GM12873 (cell line): ENCODE results near the gene CSNK1A1L.

Source experiments
- TF ChIP-seq, protein P1 (sequence below): IDR thresholded peaks from 2 replicates; pipeline ENCODE4 v1.5.1; 2012; ENCODE audit warnings: low read depth, mild to moderate bottlenecking, moderate library complexity, low read length, control low read depth; ENCODE audit not compliant: insufficient read depth; ENCODE audit errors: missing control alignments

CSNK1A1L gene

DNA sequence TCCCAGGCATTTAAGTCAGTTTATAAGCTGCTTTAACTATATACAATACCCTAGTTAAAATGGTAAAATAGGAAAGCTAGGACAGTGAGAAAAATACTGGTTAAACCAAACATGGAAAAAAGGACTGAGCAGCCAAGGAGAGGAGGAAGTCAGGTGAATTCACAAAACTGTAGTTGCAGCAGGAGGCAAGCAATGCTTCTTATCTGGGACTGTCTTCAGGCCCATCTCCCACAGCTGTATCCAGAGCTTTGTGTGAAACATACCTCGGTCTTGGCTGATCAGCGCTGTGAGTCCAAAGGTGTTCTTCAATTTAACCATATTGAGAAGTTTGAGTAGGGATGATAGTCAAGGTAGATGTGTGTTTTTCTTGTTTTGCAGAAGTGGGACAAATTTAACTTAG is 30.3 kb downstream of the CSNK1A1L start:
- TF ChIP-seq, protein P1, sequence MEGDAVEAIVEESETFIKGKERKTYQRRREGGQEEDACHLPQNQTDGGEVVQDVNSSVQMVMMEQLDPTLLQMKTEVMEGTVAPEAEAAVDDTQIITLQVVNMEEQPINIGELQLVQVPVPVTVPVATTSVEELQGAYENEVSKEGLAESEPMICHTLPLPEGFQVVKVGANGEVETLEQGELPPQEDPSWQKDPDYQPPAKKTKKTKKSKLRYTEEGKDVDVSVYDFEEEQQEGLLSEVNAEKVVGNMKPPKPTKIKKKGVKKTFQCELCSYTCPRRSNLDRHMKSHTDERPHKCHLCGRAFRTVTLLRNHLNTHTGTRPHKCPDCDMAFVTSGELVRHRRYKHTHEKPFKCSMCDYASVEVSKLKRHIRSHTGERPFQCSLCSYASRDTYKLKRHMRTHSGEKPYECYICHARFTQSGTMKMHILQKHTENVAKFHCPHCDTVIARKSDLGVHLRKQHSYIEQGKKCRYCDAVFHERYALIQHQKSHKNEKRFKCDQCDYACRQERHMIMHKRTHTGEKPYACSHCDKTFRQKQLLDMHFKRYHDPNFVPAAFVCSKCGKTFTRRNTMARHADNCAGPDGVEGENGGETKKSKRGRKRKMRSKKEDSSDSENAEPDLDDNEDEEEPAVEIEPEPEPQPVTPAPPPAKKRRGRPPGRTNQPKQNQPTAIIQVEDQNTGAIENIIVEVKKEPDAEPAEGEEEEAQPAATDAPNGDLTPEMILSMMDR: no peak

DNA sequence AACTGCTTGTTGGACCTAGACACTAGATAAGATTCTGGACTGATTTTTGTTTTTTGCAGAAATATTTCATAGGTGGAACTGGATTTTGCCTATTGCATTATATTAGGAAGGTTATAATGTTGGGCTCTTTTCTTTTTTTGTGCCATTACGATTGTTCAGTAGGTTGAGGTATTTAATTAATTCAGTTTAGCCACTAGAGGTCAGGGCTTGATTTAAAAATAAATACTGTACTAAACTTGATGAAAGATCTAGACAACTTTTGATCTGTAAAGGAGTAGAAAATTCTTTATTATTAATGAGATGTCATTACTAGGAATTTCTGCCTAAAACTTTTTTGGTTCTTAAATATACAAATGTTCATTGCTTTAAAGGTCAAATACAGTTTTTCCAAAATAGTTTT is 30.8 kb downstream of the CSNK1A1L start:
- TF ChIP-seq, protein P1: no peak

DNA sequence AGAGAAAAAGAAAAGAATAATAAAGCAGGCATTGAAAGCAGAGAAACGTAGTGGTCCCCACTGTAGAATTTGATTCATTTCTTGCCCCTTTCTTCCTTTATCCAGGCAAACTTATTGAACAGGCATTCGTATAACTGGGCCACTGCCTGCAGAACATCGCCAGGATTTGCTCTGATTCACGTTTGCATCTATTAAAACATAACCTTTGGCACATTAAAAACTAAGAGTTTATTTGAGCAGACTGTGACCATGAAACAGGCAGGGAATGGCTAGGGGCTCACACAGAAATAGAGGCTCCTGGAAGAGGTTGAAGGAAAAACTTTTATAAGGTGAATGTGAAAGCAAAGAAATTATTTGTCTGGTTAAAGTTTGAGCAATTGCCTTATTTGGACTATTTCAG is 33.4 kb downstream of the CSNK1A1L start:
- TF ChIP-seq, protein P1: no peak

DNA sequence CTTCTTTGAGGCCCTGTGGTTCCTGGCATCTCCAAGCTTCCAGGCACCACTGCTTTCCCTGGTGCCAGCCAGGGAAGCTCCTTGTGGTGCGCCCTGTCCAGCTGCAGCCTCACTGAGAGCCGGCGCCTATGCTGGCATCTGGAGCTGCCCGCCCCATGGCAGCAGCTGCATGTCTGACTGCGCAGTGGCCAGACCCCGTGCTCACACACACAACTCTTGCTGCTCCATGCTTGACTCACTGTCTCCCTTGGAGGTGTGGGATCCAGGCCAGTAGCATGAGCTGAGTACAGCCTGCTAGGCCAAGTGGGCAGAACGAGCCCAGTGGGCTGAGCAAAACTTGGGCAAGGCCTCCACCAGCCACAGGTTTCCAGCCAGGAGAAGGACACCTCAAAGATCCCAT is 34.5 kb downstream of the CSNK1A1L start:
- TF ChIP-seq, protein P1: no peak

DNA sequence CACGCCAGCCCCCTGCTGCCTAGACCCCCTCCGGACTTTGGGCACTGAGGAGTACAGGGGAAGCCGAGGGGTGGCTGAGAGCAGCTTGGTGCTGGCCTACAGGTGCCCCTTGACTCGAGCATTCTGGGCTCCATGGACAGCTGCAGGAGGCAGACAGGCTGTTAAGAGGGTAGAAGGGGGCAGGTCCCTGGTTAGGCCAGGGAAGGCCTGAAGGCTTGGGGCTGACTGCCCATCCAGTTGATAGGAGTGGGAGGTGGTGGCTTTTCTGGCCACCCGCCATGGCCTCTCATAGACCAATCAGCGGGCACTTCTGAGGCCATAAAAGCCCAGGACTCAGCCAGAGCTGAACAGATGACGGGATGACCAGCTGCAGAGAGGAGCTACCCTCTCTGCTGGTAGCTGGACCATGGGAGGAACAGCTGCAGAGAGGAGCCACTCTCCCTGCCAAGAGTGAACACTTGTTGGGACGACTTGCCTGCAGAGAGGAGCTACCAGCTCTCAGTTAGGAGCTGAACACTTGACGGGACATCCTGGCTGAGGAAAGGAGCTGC is 35.2 kb downstream of the CSNK1A1L start:
- TF ChIP-seq, protein P1: no peak

DNA sequence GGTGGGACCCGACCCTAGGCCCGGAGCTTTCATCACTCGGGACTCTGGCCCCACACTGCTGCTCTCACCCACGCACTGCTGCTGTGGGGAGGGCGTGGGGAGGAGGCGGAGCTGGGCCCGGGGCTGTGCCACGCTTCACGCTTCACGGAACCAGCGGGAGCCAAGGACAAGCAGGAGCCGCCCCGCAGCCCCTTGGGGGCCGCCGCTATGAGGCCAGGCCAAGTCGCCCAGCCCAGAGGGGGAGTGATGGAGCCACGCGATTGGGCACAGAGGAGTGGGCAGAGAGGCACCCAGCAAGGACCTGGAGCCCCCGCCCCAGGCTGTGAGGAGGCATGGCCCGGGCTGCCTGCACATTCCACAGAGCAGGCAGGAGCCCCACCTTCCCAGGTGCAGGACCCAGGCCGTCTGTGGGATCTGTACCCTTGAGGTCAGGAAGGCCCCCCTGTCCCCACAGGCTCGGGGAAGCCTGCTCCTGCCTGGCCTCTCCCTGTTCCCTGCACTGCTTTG is 35.8 kb downstream of the CSNK1A1L start:
- TF ChIP-seq, protein P1: no peak

DNA sequence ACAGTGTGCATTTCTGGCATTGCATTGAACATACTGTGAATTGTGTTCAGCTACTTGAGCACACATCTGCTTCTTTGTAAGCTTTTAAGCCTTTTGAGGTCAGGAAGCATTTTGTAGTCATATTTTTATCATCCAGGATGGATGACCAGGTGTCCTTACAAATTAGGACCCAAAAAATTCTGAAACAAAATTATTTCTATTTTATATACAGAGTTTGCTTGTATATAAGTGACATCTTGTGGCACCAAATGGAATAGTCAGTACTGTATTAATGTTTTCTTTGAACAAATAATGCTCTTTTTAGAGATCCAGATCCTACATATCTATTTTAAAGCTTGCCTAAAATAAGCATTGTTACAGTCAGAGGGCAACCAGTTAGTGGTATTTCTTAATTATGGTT is 36.5 kb downstream of the CSNK1A1L start:
- TF ChIP-seq, protein P1: peak; percentile 8

DNA sequence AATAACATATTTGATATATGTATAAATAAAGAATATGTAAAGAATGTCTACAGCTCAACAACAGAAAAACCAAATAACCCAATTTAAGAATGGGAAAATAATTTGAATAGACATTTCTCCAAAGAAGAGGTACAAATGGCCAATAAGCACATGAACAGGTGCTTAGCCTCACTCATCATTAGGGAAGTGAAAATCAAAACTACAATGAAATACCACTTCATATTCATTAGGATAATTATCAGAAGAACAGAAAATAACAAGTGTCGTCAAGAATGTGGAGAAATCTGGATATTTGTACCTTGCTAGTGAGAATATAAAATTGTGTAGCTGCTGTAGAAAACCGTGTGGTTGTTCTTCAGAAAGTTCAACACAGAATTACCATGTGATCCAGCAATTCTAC is 37.6 kb downstream of the CSNK1A1L start:
- TF ChIP-seq, protein P1: no peak
